Progenitor cell of endocrine pancreas (in vitro differentiated cells): ENCODE measurements around the gene ADK. TPM values are rescaled to one million over a fixed set of nuclear protein-coding genes. Genes with fewer than 3 reads are reported as not detected.

ENCODE experiments used
- DNase-seq: peaks from one replicate; pipeline ENCODE4 v3.0.0; 2021; ENCODE audit warnings: low spot score; ENCODE audit not compliant: unreplicated experiment
- H3K27ac Mint-ChIP-seq: 2 replicates; pipeline ENCODE4 v1.8.0; 2021; ENCODE audit warnings: mild to moderate bottlenecking, moderate library complexity, mixed read lengths
- H3K27me3 Mint-ChIP-seq: 2 replicates; pipeline ENCODE4 v1.8.0; 2021; ENCODE audit warnings: mixed read lengths
- H3K36me3 Mint-ChIP-seq: 2 replicates; pipeline ENCODE4 v1.8.0; 2022; ENCODE audit warnings: mixed read lengths; ENCODE audit not compliant: insufficient read depth
- H3K4me1 Mint-ChIP-seq: 2 replicates; pipeline ENCODE4 v1.8.0; 2021; ENCODE audit warnings: low read depth, mixed read lengths
- H3K4me3 Mint-ChIP-seq: 2 replicates; pipeline ENCODE4 v1.8.0; 2021; ENCODE audit warnings: low read depth, mild to moderate bottlenecking, moderate library complexity, mixed read lengths
- H3K9me3 Mint-ChIP-seq: 2 replicates; pipeline ENCODE4 v1.8.0; 2021; ENCODE audit warnings: low read depth, mixed read lengths
- CTCF ChIP-seq: fragments of 200-600 bp; sonication (generic); IDR thresholded peaks from one replicate; pipeline ENCODE4 v1.5.0; 2021; ENCODE audit warnings: antibody characterized with exemption, mild to moderate bottlenecking; ENCODE audit not compliant: unreplicated experiment
- total RNA-seq: library from RNA; stranded (reverse); gene quantifications from 2 replicates; pipeline ENCODE4 v1.2.1, GENCODE V29; 2021

Gene ADK
- total RNA-seq, 1 donor from 2014 or later, result 20.7 TPM

- H3K27ac Mint-ChIP-seq, result no peak overlapping the region
Observed at GRCh38 chr10:74669210-74669609, 518.2 kb downstream of the ADK start.

GRCh38 chr10:74671716-74672115 lies 520.7 kb downstream of the ADK start:
- H3K4me1 Mint-ChIP-seq, result peaks cover 5% of the 10 kb centered on the region
- H3K36me3 Mint-ChIP-seq, result peaks cover 7% of the 10 kb centered on the region
- no peaks in the 10 kb centered on the region for H3K27me3 Mint-ChIP-seq
- no peak for TF ChIP-seq CTCF
- H3K27ac Mint-ChIP-seq, result no peak overlapping the region
- no peak for DNase-seq
- H3K9me3 Mint-ChIP-seq, result no peaks in the 10 kb centered on the region
- H3K4me3 Mint-ChIP-seq, result no peak overlapping the region

More at GRCh38 chr10:74669210-74669609, 518.2 kb downstream of the ADK start:
- H3K9me3 Mint-ChIP-seq, result peaks cover under 1% of the 10 kb centered on the region
- H3K4me1 Mint-ChIP-seq, result no peaks in the 10 kb centered on the region
- no peaks in the 10 kb centered on the region for H3K27me3 Mint-ChIP-seq
- DNase-seq, result no peak
- H3K36me3 Mint-ChIP-seq, result peaks cover 4% of the 10 kb centered on the region
- no peak for TF ChIP-seq CTCF
- no peak overlapping the region for H3K4me3 Mint-ChIP-seq

GRCh38 chr10:74672430-74673165 lies 521.6 kb downstream of the ADK start:
- H3K9me3 Mint-ChIP-seq, result no peaks in the 10 kb centered on the region
- no peaks in the 10 kb centered on the region for H3K27me3 Mint-ChIP-seq

GRCh38 chr10:74674927-74675326 lies 523.9 kb downstream of the ADK start:
- no peak for DNase-seq
- Mint-ChIP-seq H3K9me3 (no peaks in the 10 kb centered on the region), H3K27ac (no peak overlapping the region), H3K4me3 (no peak overlapping the region), H3K4me1 (peaks cover 13% of the 10 kb centered on the region), H3K27me3 (no peaks in the 10 kb centered on the region), H3K36me3 (peaks cover 11% of the 10 kb centered on the region)
- TF ChIP-seq CTCF, result no peak

More at GRCh38 chr10:74672430-74673165, 521.6 kb downstream of the ADK start:
- Mint-ChIP-seq H3K4me1 (peaks cover 5% of the 10 kb centered on the region), H3K4me3 (no peak overlapping the region), H3K36me3 (peaks cover 11% of the 10 kb centered on the region), H3K27ac (no peak overlapping the region)
- no peak for TF ChIP-seq CTCF
- DNase-seq, result no peak

GRCh38 chr10:74675484-74675883 lies 524.5 kb downstream of the ADK start:
- Mint-ChIP-seq H3K4me1 (peaks cover 17% of the 10 kb centered on the region), H3K27me3 (no peaks in the 10 kb centered on the region), H3K9me3 (no peaks in the 10 kb centered on the region), H3K27ac (no peak overlapping the region), H3K4me3 (no peak overlapping the region), H3K36me3 (peaks cover 10% of the 10 kb centered on the region)
- DNase-seq, result no peak
- TF ChIP-seq CTCF, result no peak
